BLaER1 (cell line): ENCODE measurements around the gene KRTAP4-11.
"Not testable (repeated sequence)": the region's sequence is repeated elsewhere in the genome, so short reads cannot be mapped to it uniquely, and the experiment has no call there.

Experiments used
- H3K27ac ChIP-seq: shearing (Covaris generic); formaldehyde crosslinking; 2 replicates; pipeline ENCODE4 v1.8.1; 2022
- H3K27me3 ChIP-seq: shearing (Covaris generic); formaldehyde crosslinking; 2 replicates; pipeline ENCODE4 v1.8.1; 2022
- H3K36me3 ChIP-seq: shearing (Covaris generic); formaldehyde crosslinking; 2 replicates; pipeline ENCODE4 v1.8.1; 2022
- H3K4me1 ChIP-seq: shearing (Covaris generic); formaldehyde crosslinking; 2 replicates; pipeline ENCODE4 v1.8.1; 2022
- H3K4me2 ChIP-seq: shearing (Covaris generic); formaldehyde crosslinking; 2 replicates; pipeline ENCODE4 v1.8.1; 2022
- H3K4me3 ChIP-seq: shearing (Covaris generic); formaldehyde crosslinking; 2 replicates; pipeline ENCODE4 v1.8.1; 2022
- H3K9ac ChIP-seq: shearing (Covaris generic); formaldehyde crosslinking; 2 replicates; pipeline ENCODE4 v1.8.1; 2022
- H3K9me3 ChIP-seq: shearing (Covaris generic); formaldehyde crosslinking; 2 replicates; pipeline ENCODE4 v1.8.1; 2022
- H4K20me1 ChIP-seq: shearing (Covaris generic); formaldehyde crosslinking; 2 replicates; pipeline ENCODE4 v1.8.1; 2022
- Cebpa-rat ChIP-seq: shearing (Covaris generic); IDR thresholded peaks from 2 replicates; pipeline ENCODE4 v1.8.1; 2022

KRTAP4-11 gene

GRCh38 chr17:41107941-41108450 lies 10.2 kb downstream of the KRTAP4-11 start:
- no peak for TF ChIP-seq Cebpa-rat
- Histone ChIP-seq H3K9me3 (peaks cover 17% of the 10 kb centered on the region), H3K4me1 (peaks cover 13% of the 10 kb centered on the region), H3K27ac (no peak overlapping the region), H4K20me1 (no peaks in the 10 kb centered on the region), H3K36me3 (no peaks in the 10 kb centered on the region), H3K4me2 (peak overlapping the region; percentile 47), H3K9ac (no peak overlapping the region), H3K27me3 (no peaks in the 10 kb centered on the region), H3K4me3 (no peak overlapping the region)

- not testable (repeated sequence) for H3K27ac ChIP-seq, H3K36me3 ChIP-seq, H3K9ac ChIP-seq, H3K4me3 ChIP-seq, H3K4me2 ChIP-seq, H4K20me1 ChIP-seq, H3K27me3 ChIP-seq, H3K9me3 ChIP-seq
- peaks cover 18% of the 10 kb centered on the region for H3K4me1 ChIP-seq
These were observed 12.8 kb downstream of the KRTAP4-11 start, which contains the start of gene KRTAP4-9 for GRCh38 chr17:41105347-41105746. TSS of gene KRTAP4-9 (plus strand) at chr17:41105389. CDS start at chr17:41105389, 0 bp downstream.

GRCh38 chr17:41104386-41105038 lies 13.7 kb downstream of the KRTAP4-11 start:
- H4K20me1 ChIP-seq, H3K4me2 ChIP-seq, H3K27me3 ChIP-seq, H3K27ac ChIP-seq, H3K36me3 ChIP-seq, H3K9me3 ChIP-seq, H3K9ac ChIP-seq, H3K4me3 ChIP-seq: not testable (repeated sequence)
- H3K4me1 ChIP-seq, result peaks cover 25% of the 10 kb centered on the region

- Histone ChIP-seq H3K4me3 (no peak overlapping the region), H3K27me3 (no peaks in the 10 kb centered on the region), H4K20me1 (no peaks in the 10 kb centered on the region), H3K4me2 (no peak overlapping the region), H3K4me1 (peaks cover 25% of the 10 kb centered on the region), H3K27ac (no peak overlapping the region), H3K9me3 (no peaks in the 10 kb centered on the region), H3K9ac (no peak overlapping the region), H3K36me3 (no peaks in the 10 kb centered on the region)
- TF ChIP-seq Cebpa-rat, result no peak
These were observed 14.3 kb downstream of the KRTAP4-11 start for GRCh38 chr17:41103896-41104295.

GRCh38 chr17:41101586-41102259 lies 16.4 kb downstream of the KRTAP4-11 start, which contains the start of gene KRTAP4-16:
TSS of gene KRTAP4-16 (minus strand) at chr17:41102209. CDS start at chr17:41102209, 0 bp downstream.
- Histone ChIP-seq H3K27me3 (no peaks in the 10 kb centered on the region), H3K4me1 (peaks cover 13% of the 10 kb centered on the region), H3K4me2 (no peak within 1 kb of the TSS), H3K4me3 (no peak within 1 kb of the TSS), H3K9ac (no peak within 1 kb of the TSS), H3K36me3 (no peaks in the 10 kb centered on the region), H3K27ac (no peak within 1 kb of the TSS), H3K9me3 (no peaks in the 10 kb centered on the region), H4K20me1 (no peaks in the 10 kb centered on the region)
- TF ChIP-seq Cebpa-rat, result no peak

- H3K27ac ChIP-seq, H3K4me3 ChIP-seq, H3K9ac ChIP-seq, H4K20me1 ChIP-seq, H3K9me3 ChIP-seq, H3K36me3 ChIP-seq, H3K27me3 ChIP-seq: not testable (repeated sequence)
- Histone ChIP-seq H3K4me2 (peak overlapping the region; percentile 61), H3K4me1 (peaks cover 13% of the 10 kb centered on the region)
These were observed 18.3 kb downstream of the KRTAP4-11 start for GRCh38 chr17:41099682-41100480.

- H3K4me3 ChIP-seq, result no peak overlapping the region
- no peak overlapping the region for H3K4me2 ChIP-seq
- no peaks in the 10 kb centered on the region for H3K36me3 ChIP-seq
- H3K27me3 ChIP-seq, result no peaks in the 10 kb centered on the region
- peaks cover 11% of the 10 kb centered on the region for H3K9me3 ChIP-seq
- H3K4me1 ChIP-seq, result peaks cover 13% of the 10 kb centered on the region
- H3K9ac ChIP-seq, result no peak overlapping the region
- no peak for TF ChIP-seq Cebpa-rat
- no peak overlapping the region for H3K27ac ChIP-seq
- no peaks in the 10 kb centered on the region for H4K20me1 ChIP-seq
These were observed 19.7 kb downstream of the KRTAP4-11 start for GRCh38 chr17:41098481-41098880.

- Histone ChIP-seq H3K9me3 (peaks cover 15% of the 10 kb centered on the region), H3K27me3 (no peaks in the 10 kb centered on the region), H3K27ac (no peak within 1 kb of the TSS), H3K4me2 (no peak within 1 kb of the TSS), H3K4me1 (peaks cover 13% of the 10 kb centered on the region), H3K36me3 (no peaks in the 10 kb centered on the region), H3K9ac (no peak within 1 kb of the TSS), H3K4me3 (no peak within 1 kb of the TSS), H4K20me1 (no peaks in the 10 kb centered on the region)
- TF ChIP-seq Cebpa-rat, result no peak
These were observed 20.1 kb downstream of the KRTAP4-11 start, which contains the start of gene KRTAP4-8 for GRCh38 chr17:41098042-41098441. TSS of gene KRTAP4-8 (minus strand) at chr17:41098142. CDS start at chr17:41098084, 58 bp downstream.

GRCh38 chr17:41096055-41096454 lies 22.1 kb downstream of the KRTAP4-11 start:
- H4K20me1 ChIP-seq, result no peaks in the 10 kb centered on the region
- no peak for TF ChIP-seq Cebpa-rat
- H3K27me3 ChIP-seq, result no peaks in the 10 kb centered on the region
- H3K4me3 ChIP-seq, result no peak overlapping the region
- H3K36me3 ChIP-seq, result no peaks in the 10 kb centered on the region
- peaks cover 24% of the 10 kb centered on the region for H3K9me3 ChIP-seq
- no peak overlapping the region for H3K27ac ChIP-seq
- no peak overlapping the region for H3K4me2 ChIP-seq
- H3K9ac ChIP-seq, result no peak overlapping the region
- peaks cover 9% of the 10 kb centered on the region for H3K4me1 ChIP-seq

- H3K9me3 ChIP-seq, result peaks cover 17% of the 10 kb centered on the region
- not testable (repeated sequence) for H3K36me3 ChIP-seq, H4K20me1 ChIP-seq, H3K27me3 ChIP-seq, H3K9ac ChIP-seq, H3K4me1 ChIP-seq, H3K4me3 ChIP-seq, H3K4me2 ChIP-seq, H3K27ac ChIP-seq
These were observed 29.3 kb downstream of the KRTAP4-11 start for GRCh38 chr17:41088760-41089352.

GRCh38 chr17:41084100-41084856 lies 33.9 kb downstream of the KRTAP4-11 start, which contains the start of gene KRTAP4-7:
TSS of gene KRTAP4-7 (plus strand) at chr17:41084150. CDS start at chr17:41084207, 57 bp downstream.
- H4K20me1 ChIP-seq, H3K4me2 ChIP-seq, H3K27me3 ChIP-seq, H3K4me1 ChIP-seq, H3K9me3 ChIP-seq, H3K4me3 ChIP-seq, H3K36me3 ChIP-seq, H3K27ac ChIP-seq, H3K9ac ChIP-seq: not testable (repeated sequence)

- H3K27me3 ChIP-seq, H3K4me3 ChIP-seq, H3K4me2 ChIP-seq, H3K9me3 ChIP-seq, H3K27ac ChIP-seq, H4K20me1 ChIP-seq, H3K9ac ChIP-seq, H3K4me1 ChIP-seq, H3K36me3 ChIP-seq: not testable (repeated sequence)
These were observed 34.7 kb downstream of the KRTAP4-11 start for GRCh38 chr17:41083427-41083826.
